ENCODE measurements around the gene ANKS3. TPM values are rescaled to one million over a fixed set of nuclear protein-coding genes. Genes with fewer than 3 reads are reported as not detected.

The ANKS3 gene
- total RNA-seq, 2 experiments from 2014 or later = 17.6 to 21.7 TPM

GRCh38 chr16:4762205-4762604 is 28.1 kb upstream of the ANKS3 start:
- H3K36me3 ChIP-seq (ENCODE audit: insufficient read depth, low read length) = peaks cover 66% of the 10 kb centered on the region
- no peak overlapping the region for H2AFZ ChIP-seq (ENCODE audit: low read length)
- H3K9me3 ChIP-seq (ENCODE audit: low read length) = no peaks in the 10 kb centered on the region
- no peak for TF ChIP-seq CTCF (conservative IDR thresholded peaks at IDR 0.05; ENCODE audit: low read length)
- TF ChIP-seq EZH2phosphoT487 (IDR thresholded peaks at IDR 0.05; ENCODE audit: borderline replicate concordance, low read depth, low read length) = no peak
- peaks cover 16% of the 10 kb centered on the region for H3K4me1 ChIP-seq (ENCODE audit: insufficient read depth, low read length, poor library complexity, severe bottlenecking)
- H3K4me2 ChIP-seq (ENCODE audit: low read length) = no peak overlapping the region
- no TSS peak for BruUV-seq (replicated peaks)
- no peaks in the 10 kb centered on the region for H4K20me1 ChIP-seq (ENCODE audit: insufficient read depth, low read length)
- H3K4me3 ChIP-seq (ENCODE audit: low read depth, low read length, poor library complexity, severe bottlenecking) = no peak overlapping the region
- no peak for DNase-seq (ENCODE audit: low spot score)
- H3K27ac ChIP-seq (ENCODE audit: low read depth, low read length, poor library complexity, severe bottlenecking) = no peak overlapping the region
- ChIA-PET CTCF (ENCODE audit: unreplicated experiment) (no interaction called here), POLR2A (no interaction called here)
- no peaks in the 10 kb centered on the region for H3K9me2 ChIP-seq (ENCODE audit: insufficient read depth, low read length)
- intact Hi-C loops (cut with micrococcal nuclease; ENCODE audit: unreplicated experiment) = loop anchor here (10.0 kb wide), 1 partner anchor 147 kb away; the partner anchor contains the start of gene UBALD1
- H3K79me2 ChIP-seq (ENCODE audit: insufficient read depth, low read depth, low read length) = peaks cover 12% of the 10 kb centered on the region; the same call in 1 of the 2 replicates

- Histone ChIP-seq H3K9me3 (ENCODE audit: low read length) (no peaks in the 10 kb centered on the region), H3K4me2 (ENCODE audit: low read length) (no peak overlapping the region), H3K4me1 (ENCODE audit: insufficient read depth, low read length, poor library complexity, severe bottlenecking) (peaks cover 6% of the 10 kb centered on the region), H4K20me1 (ENCODE audit: insufficient read depth, low read length) (no peaks in the 10 kb centered on the region), H3K36me3 (ENCODE audit: insufficient read depth, low read length) (peaks cover 81% of the 10 kb centered on the region), H3K27ac (ENCODE audit: low read depth, low read length, poor library complexity, severe bottlenecking) (no peak overlapping the region), H3K4me3 (ENCODE audit: low read depth, low read length, poor library complexity, severe bottlenecking) (no peak overlapping the region), H3K9me2 (ENCODE audit: insufficient read depth, low read length) (no peaks in the 10 kb centered on the region), H2AFZ (ENCODE audit: low read length) (no peak overlapping the region), H3K79me2 (ENCODE audit: insufficient read depth, low read depth, low read length) (no peaks in the 10 kb centered on the region)
- BruUV-seq (replicated peaks) = no TSS peak
- ChIA-PET POLR2A (interaction anchor here (1.1 kb wide), 1 partner anchor 8 kb away, joined by 3 read pairs; no protein-coding TSS in a partner anchor), CTCF (ENCODE audit: unreplicated experiment) (no interaction called here)
- no peak for TF ChIP-seq CTCF (conservative IDR thresholded peaks at IDR 0.05; ENCODE audit: low read length)
- TF ChIP-seq EZH2phosphoT487 (IDR thresholded peaks at IDR 0.05; ENCODE audit: borderline replicate concordance, low read depth, low read length) = no peak
- no peak for DNase-seq (ENCODE audit: low spot score)
- intact Hi-C loops (cut with micrococcal nuclease; ENCODE audit: unreplicated experiment) = loop anchor here (10.0 kb wide), 1 partner anchor 146 kb away; the partner anchor contains the start of gene UBALD1
Measured at GRCh38 chr16:4760221-4760910, 26.3 kb upstream of the ANKS3 start.

GRCh38 chr16:4755687-4756086 is 21.6 kb upstream of the ANKS3 start:
- H3K4me1 ChIP-seq (ENCODE audit: insufficient read depth, low read length, poor library complexity, severe bottlenecking) = no peaks in the 10 kb centered on the region

More at GRCh38 chr16:4755687-4756086, 21.6 kb upstream of the ANKS3 start:
- no peak for TF ChIP-seq CTCF (conservative IDR thresholded peaks at IDR 0.05; ENCODE audit: low read length)
- TF ChIP-seq EZH2phosphoT487 (IDR thresholded peaks at IDR 0.05; ENCODE audit: borderline replicate concordance, low read depth, low read length) = no peak
- ChIA-PET POLR2A (no interaction called here), CTCF (ENCODE audit: unreplicated experiment) (no interaction called here)
- no peaks in the 10 kb centered on the region for H3K9me2 ChIP-seq (ENCODE audit: insufficient read depth, low read length)
- intact Hi-C loops (cut with micrococcal nuclease; ENCODE audit: unreplicated experiment) = no loop called here
- peaks cover 79% of the 10 kb centered on the region for H3K36me3 ChIP-seq (ENCODE audit: insufficient read depth, low read length)
- H3K9me3 ChIP-seq (ENCODE audit: low read length) = no peaks in the 10 kb centered on the region
- no peak overlapping the region for H3K4me2 ChIP-seq (ENCODE audit: low read length)
- no peaks in the 10 kb centered on the region for H4K20me1 ChIP-seq (ENCODE audit: insufficient read depth, low read length)
- BruUV-seq (replicated peaks) = no TSS peak
- no peaks in the 10 kb centered on the region for H3K79me2 ChIP-seq (ENCODE audit: insufficient read depth, low read depth, low read length)
- no peak overlapping the region for H3K27ac ChIP-seq (ENCODE audit: low read depth, low read length, poor library complexity, severe bottlenecking)
- no peak overlapping the region for H2AFZ ChIP-seq (ENCODE audit: low read length)
- no peak for DNase-seq (ENCODE audit: low spot score)
- no peak overlapping the region for H3K4me3 ChIP-seq (ENCODE audit: low read depth, low read length, poor library complexity, severe bottlenecking)
